AG09319 (cell line): Measurements from ENCODE around the gene KNOP1.

Source experiments
- DNase-seq: peaks from one replicate; pipeline ENCODE4 v3.0.0-alpha.2; 2010; ENCODE audit warnings: low read depth; ENCODE audit errors: extremely low read depth
- TF ChIP-seq, protein P1 (sequence below): IDR thresholded peaks from 2 replicates; pipeline ENCODE4 v1.5.1; 2011; ENCODE audit warnings: low read depth, mild to moderate bottlenecking, inconsistent platforms, low read length, moderate library complexity

Gene KNOP1

GRCh38 chr16:19757762-19758595 is 40.0 kb upstream of the KNOP1 start:
- no peak for DNase-seq
- TF ChIP-seq, protein P1, sequence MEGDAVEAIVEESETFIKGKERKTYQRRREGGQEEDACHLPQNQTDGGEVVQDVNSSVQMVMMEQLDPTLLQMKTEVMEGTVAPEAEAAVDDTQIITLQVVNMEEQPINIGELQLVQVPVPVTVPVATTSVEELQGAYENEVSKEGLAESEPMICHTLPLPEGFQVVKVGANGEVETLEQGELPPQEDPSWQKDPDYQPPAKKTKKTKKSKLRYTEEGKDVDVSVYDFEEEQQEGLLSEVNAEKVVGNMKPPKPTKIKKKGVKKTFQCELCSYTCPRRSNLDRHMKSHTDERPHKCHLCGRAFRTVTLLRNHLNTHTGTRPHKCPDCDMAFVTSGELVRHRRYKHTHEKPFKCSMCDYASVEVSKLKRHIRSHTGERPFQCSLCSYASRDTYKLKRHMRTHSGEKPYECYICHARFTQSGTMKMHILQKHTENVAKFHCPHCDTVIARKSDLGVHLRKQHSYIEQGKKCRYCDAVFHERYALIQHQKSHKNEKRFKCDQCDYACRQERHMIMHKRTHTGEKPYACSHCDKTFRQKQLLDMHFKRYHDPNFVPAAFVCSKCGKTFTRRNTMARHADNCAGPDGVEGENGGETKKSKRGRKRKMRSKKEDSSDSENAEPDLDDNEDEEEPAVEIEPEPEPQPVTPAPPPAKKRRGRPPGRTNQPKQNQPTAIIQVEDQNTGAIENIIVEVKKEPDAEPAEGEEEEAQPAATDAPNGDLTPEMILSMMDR: no peak

- TF ChIP-seq, protein P1: no peak
- DNase-seq: no peak
These were observed 39.0 kb upstream of the KNOP1 start for GRCh38 chr16:19757026-19757425.

DNA sequence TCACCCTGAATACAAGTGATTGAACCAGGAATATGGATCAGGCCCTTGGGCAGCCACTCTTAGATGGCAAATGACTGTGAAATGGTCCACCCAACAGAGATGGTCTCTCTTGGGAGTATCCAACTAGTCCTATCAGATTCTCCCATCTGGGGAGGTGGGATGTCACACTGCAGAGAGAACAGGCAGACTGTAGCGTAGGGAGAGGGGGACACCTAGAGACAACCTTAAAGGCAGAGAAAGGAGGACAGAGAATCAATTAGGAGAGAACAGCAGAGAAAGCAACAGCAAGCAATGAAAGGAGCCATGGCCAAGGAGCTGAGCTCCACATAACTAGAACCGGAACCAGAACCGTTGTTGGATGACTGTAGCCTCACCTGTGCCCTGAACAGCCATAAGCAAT is 37.2 kb upstream of the KNOP1 start:
- TF ChIP-seq, protein P1: no peak
- no peak for DNase-seq

- TF ChIP-seq, protein P1: no peak
- no peak for DNase-seq
These were observed 36.6 kb upstream of the KNOP1 start for GRCh38 chr16:19754644-19755036.

GRCh38 chr16:19753815-19754643 is 36.0 kb upstream of the KNOP1 start:
- no peak for DNase-seq
- TF ChIP-seq, protein P1: no peak

- no peak for DNase-seq
- TF ChIP-seq, protein P1: no peak
These were observed 33.7 kb upstream of the KNOP1 start for GRCh38 chr16:19751478-19752385.
